ENCODE data around the gene NAT14. TPM values are rescaled to one million over a fixed set of nuclear protein-coding genes. Genes with fewer than 3 reads are reported as not detected.
A peak's percentile ranks its signal among the peaks of the same experiment; 100 is the strongest.

Gene NAT14
- polyA plus RNA-seq, 4 donors, result 43.6 to 68.7 (median 51.3) TPM

- no peak for DNase-seq (ENCODE audit: low read depth in 4 of 4, low spot score in 3 of 4)
These were observed 17.5 kb upstream of the NAT14 start for GRCh38 chr19:55467236-55468053.

DNA sequence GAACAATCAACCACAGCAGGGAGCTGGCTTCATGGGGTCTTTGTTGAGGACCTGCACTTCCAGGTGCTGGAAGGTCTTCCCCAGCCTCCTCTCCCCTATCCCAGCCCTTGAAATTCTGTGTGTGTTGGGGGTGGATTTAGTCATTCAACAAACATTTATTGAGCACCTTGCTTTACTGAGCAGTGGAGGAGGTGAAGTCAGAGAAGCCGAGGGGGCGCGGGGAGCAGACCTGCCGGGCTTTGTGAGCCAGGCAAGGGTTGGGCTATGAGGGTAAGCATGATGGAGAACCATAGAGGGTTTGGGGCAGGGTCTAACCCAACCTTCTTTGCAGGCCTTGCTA, 17.0 kb upstream of the NAT14 start:
- no peak for DNase-seq (ENCODE audit: low read depth in 4 of 4, low spot score in 3 of 4)

GRCh38 chr19:55471266-55471665, 13.7 kb upstream of the NAT14 start:
- no peak for DNase-seq (ENCODE audit: low read depth in 4 of 4, low spot score in 3 of 4)

DNA sequence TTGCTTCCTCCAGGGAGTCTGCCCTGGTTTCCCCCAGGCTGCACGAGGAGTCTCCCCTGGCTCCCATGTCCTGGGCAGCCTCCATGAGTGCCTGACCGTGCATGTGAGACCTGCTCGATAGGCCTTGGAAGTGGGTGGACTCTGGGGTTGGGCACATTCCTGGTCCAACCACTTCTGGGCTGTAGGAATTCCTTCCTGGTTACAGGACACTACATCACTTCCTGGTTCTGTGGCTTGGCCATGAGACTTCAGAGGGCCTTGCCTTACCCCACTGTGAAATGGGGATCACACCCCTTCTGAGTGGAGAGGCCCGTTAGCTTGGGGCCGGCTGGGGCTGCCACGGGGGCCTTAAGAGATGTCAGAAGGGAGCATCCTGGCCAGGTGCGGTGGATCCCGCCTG, 12.5 kb upstream of the NAT14 start:
- no peak for DNase-seq (ENCODE audit: low read depth in 4 of 4, low spot score in 3 of 4)

DNA sequence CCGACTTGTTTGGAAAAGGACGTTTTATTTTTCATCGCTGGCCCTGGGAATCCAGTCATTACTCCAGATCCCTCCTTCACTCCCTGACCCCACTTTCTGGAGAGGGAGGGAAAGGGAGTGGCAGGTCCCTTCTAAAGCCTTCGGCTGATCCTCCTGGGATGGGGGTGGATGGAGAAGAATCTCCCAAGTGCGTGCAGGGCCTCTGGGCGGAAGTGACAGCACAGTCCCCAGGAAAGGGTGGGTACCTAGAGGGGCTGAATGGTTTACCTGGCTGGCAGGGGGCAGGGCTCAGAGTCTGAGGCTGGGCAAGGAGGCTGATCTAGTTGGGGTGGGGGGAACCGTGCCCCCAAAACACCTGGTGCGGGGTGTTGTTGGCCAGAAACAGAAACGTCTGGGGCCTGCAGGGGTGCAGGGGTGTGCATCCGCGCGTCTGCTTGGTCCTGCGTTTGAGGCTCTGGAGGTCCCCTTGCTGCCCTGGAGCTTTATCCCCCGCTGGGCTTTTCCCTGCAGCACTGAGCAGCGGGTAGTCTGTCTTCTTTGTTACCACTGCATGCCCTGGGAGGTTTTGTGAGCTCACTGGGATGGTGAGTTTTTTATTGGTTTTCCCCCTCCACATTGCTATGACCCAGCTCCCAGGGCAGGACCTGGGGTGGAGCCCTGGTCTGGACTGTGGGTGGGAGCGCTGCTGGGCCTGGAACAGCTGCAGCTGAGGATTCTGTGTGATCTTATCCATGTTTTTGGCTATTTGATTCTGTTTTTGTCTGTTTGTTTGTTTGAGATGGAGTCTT, 11.6 kb upstream of the NAT14 start:
- no peak for DNase-seq (ENCODE audit: low read depth in 4 of 4, low spot score in 3 of 4)

- DNase-seq (ENCODE audit: low read depth in 4 of 4, low spot score in 3 of 4), result no peak
These were observed 10.4 kb upstream of the NAT14 start for GRCh38 chr19:55474269-55475265.

DNA sequence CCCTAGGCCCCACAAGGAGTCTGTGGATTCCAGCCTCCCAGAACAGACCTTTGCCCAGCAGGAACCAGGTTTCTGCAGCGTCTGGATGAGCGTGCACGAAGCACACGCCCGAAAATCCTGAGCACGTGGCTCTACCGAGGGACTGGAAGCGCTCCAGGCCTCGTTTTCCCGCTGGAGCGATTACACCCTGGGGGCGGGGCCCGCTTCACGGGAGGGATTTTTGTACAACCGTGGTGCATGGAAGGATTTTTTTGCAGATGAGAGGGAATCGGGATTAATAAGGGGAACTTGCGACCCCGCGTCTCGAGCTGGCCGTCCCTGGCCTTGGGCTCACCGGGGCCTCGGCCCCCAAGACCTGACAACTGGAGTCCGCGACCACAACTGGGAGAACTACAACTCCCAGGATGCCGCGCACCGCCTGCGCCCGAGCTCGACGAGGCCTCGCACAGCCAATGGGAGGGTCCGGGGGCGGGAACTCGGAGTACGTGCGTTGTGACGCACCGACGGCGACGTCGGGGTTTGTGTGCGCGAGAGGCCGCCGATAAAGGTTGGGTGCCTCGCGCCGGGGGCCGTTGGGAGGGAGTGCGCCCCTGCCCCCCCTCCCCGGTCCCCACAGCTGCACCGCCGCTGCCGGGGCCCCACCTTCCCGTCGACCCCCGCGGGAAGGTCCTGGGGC, 8.8 kb upstream of the NAT14 start, which contains the start of gene ZNF628:
Gene ZNF628 (plus strand): TSS at position 518 of the 676 bp plus-strand sequence. CDS start 3,294 bp downstream, outside the sequence.
- peak; percentile 97 to 98 (median 97) for DNase-seq (ENCODE audit: low read depth in 4 of 4, low spot score in 3 of 4)

DNA sequence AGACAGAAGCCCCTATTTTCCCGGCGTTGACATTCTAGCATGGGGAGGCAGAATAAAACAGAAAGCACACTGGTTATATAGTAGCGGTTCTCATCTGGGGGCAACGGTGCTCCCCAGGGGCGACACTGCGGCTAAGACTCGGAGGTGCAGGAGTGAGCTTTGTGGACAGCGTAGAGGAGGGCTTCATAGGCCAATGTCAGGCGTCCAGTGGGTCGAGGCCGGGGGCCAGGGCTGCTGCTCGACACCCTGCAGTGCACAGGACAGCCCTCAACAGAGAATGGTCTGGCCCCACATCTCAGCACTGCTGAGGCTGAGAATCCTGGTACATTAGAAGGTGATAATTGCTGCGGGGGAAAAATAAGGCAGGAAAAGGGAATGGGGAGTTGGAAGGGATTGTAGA, 7.1 kb upstream of the NAT14 start:
- no peak for DNase-seq (ENCODE audit: low read depth in 4 of 4, low spot score in 3 of 4)

GRCh38 chr19:55478364-55478763, 6.6 kb upstream of the NAT14 start:
- DNase-seq (ENCODE audit: low read depth in 4 of 4, low spot score in 3 of 4), result no peak

DNA sequence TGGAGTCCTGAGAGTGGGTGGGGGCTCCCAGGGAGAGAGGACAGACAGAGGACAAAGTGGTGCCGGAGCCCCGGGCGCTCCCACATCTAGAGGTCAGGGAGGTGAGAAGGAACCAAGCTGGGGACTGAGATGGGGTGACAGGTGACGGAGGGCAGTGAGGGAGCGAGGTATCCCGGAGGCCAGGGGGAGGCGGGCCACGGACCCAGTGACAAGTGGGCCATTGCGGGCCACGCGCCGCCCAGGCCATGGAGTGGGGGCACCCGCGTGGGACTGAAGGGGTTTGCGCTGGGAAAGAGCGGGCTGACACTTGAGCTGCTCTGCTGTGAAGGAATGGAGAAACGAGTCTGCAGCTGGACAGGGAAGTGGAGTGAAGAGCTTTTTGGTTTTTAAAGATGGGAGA, 5.9 kb upstream of the NAT14 start:
- DNase-seq (ENCODE audit: low read depth in 4 of 4, low spot score in 3 of 4), result no peak

DNA sequence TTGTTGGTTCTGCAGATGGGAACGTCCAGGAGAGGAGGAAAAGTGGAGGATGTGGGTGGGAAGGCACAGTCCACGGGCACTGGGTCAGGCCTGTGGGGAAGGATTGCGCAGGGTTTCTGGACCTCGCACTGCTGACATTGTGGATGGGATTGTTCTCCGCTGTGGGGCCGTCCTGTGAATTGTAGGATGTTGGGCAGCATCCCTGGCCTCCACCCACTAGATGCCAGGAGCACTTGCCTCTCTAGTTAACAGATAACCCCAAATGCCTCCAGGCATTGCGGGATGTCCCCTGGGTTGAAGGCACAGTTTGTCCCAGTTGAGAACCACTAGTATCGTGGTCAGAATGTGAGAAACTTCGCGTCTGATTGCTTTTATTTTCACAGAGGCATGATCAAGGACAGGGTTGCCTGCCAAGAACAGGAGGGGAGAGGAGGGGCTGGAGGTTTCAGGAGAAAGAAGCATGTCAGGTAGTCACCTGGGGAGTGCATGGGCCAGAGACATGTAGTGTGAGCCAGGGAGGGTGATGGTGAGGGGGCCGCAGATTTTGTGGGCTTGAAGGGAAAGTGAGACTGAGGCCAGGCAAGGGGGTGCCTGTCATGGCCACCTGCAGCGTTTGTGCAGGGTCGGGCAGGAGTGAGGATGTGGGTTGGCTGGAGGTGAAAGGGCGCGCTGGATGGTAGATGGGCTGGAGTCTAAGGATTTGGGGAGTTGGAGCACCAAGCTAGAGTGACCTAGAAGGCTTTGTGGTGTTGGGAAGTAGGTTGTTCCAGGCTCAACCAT, 5.3 kb upstream of the NAT14 start:
- DNase-seq (ENCODE audit: low read depth in 4 of 4, low spot score in 3 of 4), result no peak

- no peak for DNase-seq (ENCODE audit: low read depth in 4 of 4, low spot score in 3 of 4)
These were observed 3.7 kb upstream of the NAT14 start for GRCh38 chr19:55481148-55481793.

DNA sequence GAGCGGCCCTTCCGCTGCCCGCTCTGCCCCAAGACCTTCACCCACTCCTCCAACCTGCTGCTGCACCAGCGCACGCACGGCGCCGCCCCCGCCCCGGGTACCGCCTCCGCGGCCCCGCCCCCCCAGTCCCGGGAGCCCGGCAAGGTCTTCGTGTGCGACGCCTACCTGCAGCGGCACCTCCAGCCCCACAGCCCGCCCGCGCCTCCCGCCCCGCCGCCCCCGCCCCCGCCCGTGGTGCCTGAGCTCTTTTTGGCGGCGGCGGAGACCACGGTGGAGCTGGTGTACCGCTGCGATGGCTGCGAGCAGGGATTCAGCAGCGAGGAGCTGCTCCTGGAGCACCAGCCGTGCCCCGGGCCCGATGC, 3.2 kb upstream of the NAT14 start:
- no peak for DNase-seq (ENCODE audit: low read depth in 4 of 4, low spot score in 3 of 4)

GRCh38 chr19:55482156-55482961, 2.6 kb upstream of the NAT14 start:
- no peak for DNase-seq (ENCODE audit: low read depth in 4 of 4, low spot score in 3 of 4)

- no peak for DNase-seq (ENCODE audit: low read depth in 4 of 4, low spot score in 3 of 4)
These were observed 1.9 kb upstream of the NAT14 start for GRCh38 chr19:55482967-55483705.

- no peak for DNase-seq (ENCODE audit: low read depth in 4 of 4, low spot score in 3 of 4)
These were observed 1.0 kb upstream of the NAT14 start for GRCh38 chr19:55483706-55484592.
